Liver (tissue), 9 donors: Measurements from ENCODE around the gene KAT6B. TPM values are rescaled to one million over a fixed set of nuclear protein-coding genes. Genes with fewer than 3 reads are reported as not detected.

ENCODE experiments used
- DNase-seq: peaks from one replicate; pipeline ENCODE4 v3.0.0-alpha.2; 2017; ENCODE audit warnings: low spot score
- H3K27ac ChIP-seq, 2 donors: one replicate each; pipeline ENCODE4 v1.7.0; 2013; ENCODE audit warnings: inconsistent platforms in 2 of 2, low read length in 2 of 2, control low read depth in 1 of 2, low read depth in 1 of 2, mild to moderate bottlenecking in 1 of 2
- H3K27me3 ChIP-seq, 4 donors: one replicate each; pipeline versions ENCODE4 v1.6.1 to v1.7.0; 2013; ENCODE audit warnings: low read length in 3 of 4, inconsistent platforms in 1 of 4, mild to moderate bottlenecking in 1 of 4, moderate library complexity in 1 of 4; ENCODE audit not compliant: control insufficient read depth in 4 of 4, insufficient read depth in 4 of 4
- H3K36me3 ChIP-seq, 4 donors: one replicate each; pipeline versions ENCODE4 v1.6.1 to v1.7.0; 2013; ENCODE audit warnings: low read length in 3 of 4, mild to moderate bottlenecking in 3 of 4, low read depth in 1 of 4, moderate library complexity in 1 of 4; ENCODE audit not compliant: control insufficient read depth in 4 of 4, insufficient read depth in 3 of 4
- H3K4me1 ChIP-seq, 4 donors: one replicate each; pipeline versions ENCODE4 v1.6.1 to v1.7.0; 2013; ENCODE audit warnings: low read length in 3 of 4, mild to moderate bottlenecking in 3 of 4, moderate library complexity in 1 of 4; ENCODE audit not compliant: control insufficient read depth in 4 of 4, insufficient read depth in 4 of 4
- H3K4me3 ChIP-seq, 3 donors: one replicate each; pipeline versions ENCODE4 v1.6.1 to v1.7.0; 2013; ENCODE audit warnings: low read length in 3 of 3, control low read depth in 1 of 3, low read depth in 1 of 3, mild to moderate bottlenecking in 1 of 3
- H3K9ac ChIP-seq, 2 donors: one replicate each; pipeline ENCODE4 v1.7.0; 2013; ENCODE audit warnings: low read length in 2 of 2, mild to moderate bottlenecking in 2 of 2, moderate library complexity in 2 of 2, control low read depth in 1 of 2, low read depth in 1 of 2
- H3K9me3 ChIP-seq, 4 donors: one replicate each; pipeline versions ENCODE4 v1.6.1 to v1.7.0; 2013; ENCODE audit warnings: low read length in 3 of 4; ENCODE audit not compliant: control insufficient read depth in 4 of 4
- ATF3 ChIP-seq: IDR thresholded peaks from 2 replicates; pipeline ENCODE4 v1.6.1; 2016; ENCODE audit warnings: antibody characterized with exemption
- CTCF ChIP-seq: fragments of 150-350 bp; IDR thresholded peaks from 2 replicates; pipeline ENCODE4 v1.5.1; 2017; ENCODE audit warnings: improper control_type of control experiment, low read depth, low read length; ENCODE audit not compliant: missing input control
- EGR1 ChIP-seq, 2 donors: IDR thresholded peaks; 2 replicates each; pipeline ENCODE4 v1.6.1; 2016 to 2018; ENCODE audit warnings: antibody characterized with exemption in 2 of 2, low read depth in 2 of 2
- FOXA2 ChIP-seq: IDR thresholded peaks from 2 replicates; pipeline ENCODE4 v1.6.1; 2016; ENCODE audit warnings: antibody characterized with exemption
- GABPA ChIP-seq, 2 donors: IDR thresholded peaks in 1 of 2; conservative IDR thresholded peaks in 1 of 2; 2 replicates each; pipeline ENCODE4 v1.6.1; 2016; ENCODE audit warnings: antibody characterized with exemption in 2 of 2, mild to moderate bottlenecking in 1 of 2, moderate library complexity in 1 of 2
- HNF4A ChIP-seq, 2 donors: conservative IDR thresholded peaks; 2 replicates each; pipeline ENCODE4 v1.6.1; 2016; ENCODE audit warnings: antibody characterized with exemption in 2 of 2, mild to moderate bottlenecking in 2 of 2
- HNF4G ChIP-seq: IDR thresholded peaks from 2 replicates; pipeline ENCODE4 v1.6.1; 2016; ENCODE audit warnings: antibody characterized with exemption
- JUND ChIP-seq, 2 donors: IDR thresholded peaks; 2 replicates each; pipeline ENCODE4 v1.6.1; 2016; ENCODE audit warnings: antibody characterized with exemption in 2 of 2
- MAX ChIP-seq: IDR thresholded peaks from 2 replicates; pipeline ENCODE4 v1.6.1; 2016; ENCODE audit warnings: antibody characterized with exemption
- NR2F2 ChIP-seq: IDR thresholded peaks from 2 replicates; pipeline ENCODE4 v1.6.1; 2016; ENCODE audit warnings: antibody characterized with exemption
- REST ChIP-seq: IDR thresholded peaks from 2 replicates; pipeline ENCODE4 v1.6.1; 2016; ENCODE audit warnings: antibody characterized with exemption, mild to moderate bottlenecking
- RXRA ChIP-seq, 2 donors: IDR thresholded peaks; 2 replicates each; pipeline ENCODE4 v1.6.1; 2017 to 2018; ENCODE audit warnings: antibody characterized with exemption in 2 of 2, mild to moderate bottlenecking in 1 of 2
- SP1 ChIP-seq: IDR thresholded peaks from 2 replicates; pipeline ENCODE4 v1.6.1; 2018; ENCODE audit warnings: antibody characterized with exemption, mild to moderate bottlenecking
- TAF1 ChIP-seq: conservative IDR thresholded peaks from 2 replicates; pipeline ENCODE4 v1.6.1; 2016; ENCODE audit warnings: antibody characterized with exemption, mild to moderate bottlenecking
- YY1 ChIP-seq: IDR thresholded peaks from 2 replicates; pipeline ENCODE4 v1.6.1; 2016; ENCODE audit warnings: antibody characterized with exemption, mild to moderate bottlenecking
- ZBTB33 ChIP-seq: IDR thresholded peaks from 2 replicates; pipeline ENCODE4 v1.6.1; 2016; ENCODE audit warnings: antibody characterized with exemption
- WGBS: extraction: QIAGEN DNeasy Blood & Tissue Kit; methylation state at CpG from one replicate; pipeline ENCODE4 v1.1.7; 2013; 5-methylcytosine and 5-hydroxymethylcytosine counted together
- polyA plus RNA-seq, 2 donors: library from polyadenylated mRNA; stranded (reverse) in 1 of 2; unstranded in 1 of 2; fragments of 200-250 nt in 1 of 2; fragments of >200 nt in 1 of 2; fragmentation: Nextera tagmentation in 1 of 2; extraction: Ambion mirVana in 1 of 2; gene quantifications; one replicate each; pipeline versions ENCODE4 v1.2.1 to v1.2.3, GENCODE V29; 2013 to 2015
- total RNA-seq, 2 donors: library from RNA; depleted of rRNA; stranded (reverse); fragments of >200 nt; gene quantifications; one replicate each; pipeline ENCODE4 v1.2.3, GENCODE V29; 2014
- donor health status: healthy.
- donor health status: healthy.
- donor health status: healthy.
- donor health status: healthy.
- donor health status: healthy.

KAT6B gene
- total and polyA plus RNA-seq, 4 donors, result 2.0 to 21.2 (median 8.8) TPM

GRCh38 chr10:74913377-74913979, 87.1 kb downstream of the KAT6B start:
- H3K4me1 ChIP-seq, result peaks cover 1 to 8% (median 3%) of the 10 kb centered on the region in 4 donors
- no peak for DNase-seq
- H3K27me3 ChIP-seq, result no peaks in the 10 kb centered on the region
- TF ChIP-seq GABPA (IDR thresholded peaks at IDR 0.05 in 1 of 2, conservative IDR thresholded peaks at IDR 0.05 in 1 of 2) (no peak), NR2F2 (no peak), JUND (IDR thresholded peaks at IDR 0.05) (no peak), RXRA (IDR thresholded peaks at IDR 0.05) (no peak), YY1 (no peak), HNF4G (no peak), EGR1 (IDR thresholded peaks at IDR 0.05; ENCODE audit: low read depth in 2 of 2) (no peak), CTCF (no peak), MAX (no peak), FOXA2 (no peak), ATF3 (no peak), HNF4A (conservative IDR thresholded peaks at IDR 0.05) (no peak), ZBTB33 (no peak), REST (no peak), TAF1 (no peak), SP1 (no peak)
- no peak overlapping the region for H3K27ac ChIP-seq
- no peaks in the 10 kb centered on the region for H3K36me3 ChIP-seq
- WGBS, result 65% methylated on average over 6 of the region's 6 CpGs
- H3K9ac ChIP-seq, result peak overlapping the region in 1 of 2 donors; percentile 27
- peak overlapping the region in 1 of 3 donors; percentile 20 for H3K4me3 ChIP-seq
- no peaks in the 10 kb centered on the region for H3K9me3 ChIP-seq
